Spinal cord (tissue), 10 donors: Measurements from ENCODE around the gene MIDN. TPM values are rescaled to one million over a fixed set of nuclear protein-coding genes. Genes with fewer than 3 reads are reported as not detected.

Source experiments
- DNase-seq, 6 donors: peaks; one replicate each; pipeline versions ENCODE4 v3.0.0 to v3.0.0-alpha.2; 2013 to 2015; ENCODE audit warnings: low spot score in 6 of 6, low read depth in 4 of 6
- H3K27ac ChIP-seq: one replicate; pipeline ENCODE4 v1.5.1; 2013; ENCODE audit warnings: low read depth, low read length, control low read depth
- H3K27me3 ChIP-seq: one replicate; pipeline ENCODE4 v1.6.1; 2013; ENCODE audit warnings: low read length; ENCODE audit not compliant: control insufficient read depth, insufficient read depth
- H3K36me3 ChIP-seq: one replicate; pipeline ENCODE4 v1.6.1; 2013; ENCODE audit warnings: low read length; ENCODE audit not compliant: control insufficient read depth, insufficient read depth
- H3K4me1 ChIP-seq: one replicate; pipeline ENCODE4 v1.6.1; 2013; ENCODE audit warnings: low read length; ENCODE audit not compliant: control insufficient read depth, insufficient read depth
- H3K4me3 ChIP-seq: one replicate; pipeline ENCODE4 v1.5.1; 2013; ENCODE audit warnings: low read depth, low read length, control low read depth
- H3K9me3 ChIP-seq: one replicate; pipeline ENCODE4 v1.6.1; 2013; ENCODE audit warnings: low read length; ENCODE audit not compliant: control insufficient read depth, insufficient read depth
- WGBS: methylation state at CpG from one replicate; pipeline ENCODE4 v1.1.5; 2013; ENCODE audit warnings: missing lambda C conversion rate; ENCODE audit not compliant: insufficient coverage; 5-methylcytosine and 5-hydroxymethylcytosine counted together
- polyA plus RNA-seq, 2 donors: library from polyadenylated mRNA; unstranded; fragments of 120-200 nt; gene quantifications; one replicate each; pipeline ENCODE4 v1.2.1, GENCODE V29; 2013; ENCODE audit not compliant: insufficient read length in 2 of 2
- total RNA-seq, 2 donors: library from RNA; depleted of rRNA in 1 of 2; stranded (reverse); fragments of 120-200 nt in 1 of 2; fragments of >200 nt in 1 of 2; gene quantifications; one replicate each; pipeline versions ENCODE4 v1.2.3 to v1.2.4, GENCODE V29; 2013 to 2014
- donor health status: healthy.

MIDN gene
- total and polyA plus RNA-seq, 4 donors = 13.3 to 97.1 (median 54.6) TPM

- Histone ChIP-seq H3K4me3 (peak overlapping the region; percentile 88), H3K9me3 (no peaks in the 10 kb centered on the region), H3K36me3 (peaks cover 60% of the 10 kb centered on the region), H3K27me3 (no peaks in the 10 kb centered on the region), H3K27ac (peak overlapping the region; percentile 88), H3K4me1 (peaks cover 91% of the 10 kb centered on the region)
- 29% methylated on average over 5 of the region's 8 CpGs for WGBS
- no peak for DNase-seq
Observed at GRCh38 chr19:1270213-1270853, 21.9 kb downstream of the MIDN start.

GRCh38 chr19:1270854-1271527 lies 22.6 kb downstream of the MIDN start:
- H3K36me3 ChIP-seq = peaks cover 58% of the 10 kb centered on the region
- H3K27me3 ChIP-seq = no peaks in the 10 kb centered on the region
- DNase-seq = no peak
- peaks cover 89% of the 10 kb centered on the region for H3K4me1 ChIP-seq
- peak overlapping the region; percentile 88 for H3K4me3 ChIP-seq
- WGBS = 75% methylated on average over 25 of the region's 26 CpGs
- peak overlapping the region; percentile 88 for H3K27ac ChIP-seq
- no peaks in the 10 kb centered on the region for H3K9me3 ChIP-seq

GRCh38 chr19:1271528-1272422 lies 23.4 kb downstream of the MIDN start:
- Histone ChIP-seq H3K4me1 (peaks cover 90% of the 10 kb centered on the region), H3K9me3 (no peaks in the 10 kb centered on the region), H3K36me3 (peaks cover 62% of the 10 kb centered on the region), H3K27me3 (no peaks in the 10 kb centered on the region), H3K27ac (no peak overlapping the region), H3K4me3 (no peak overlapping the region)
- DNase-seq = no peak
- WGBS = 79% methylated on average over 33 of the region's 37 CpGs

DNA sequence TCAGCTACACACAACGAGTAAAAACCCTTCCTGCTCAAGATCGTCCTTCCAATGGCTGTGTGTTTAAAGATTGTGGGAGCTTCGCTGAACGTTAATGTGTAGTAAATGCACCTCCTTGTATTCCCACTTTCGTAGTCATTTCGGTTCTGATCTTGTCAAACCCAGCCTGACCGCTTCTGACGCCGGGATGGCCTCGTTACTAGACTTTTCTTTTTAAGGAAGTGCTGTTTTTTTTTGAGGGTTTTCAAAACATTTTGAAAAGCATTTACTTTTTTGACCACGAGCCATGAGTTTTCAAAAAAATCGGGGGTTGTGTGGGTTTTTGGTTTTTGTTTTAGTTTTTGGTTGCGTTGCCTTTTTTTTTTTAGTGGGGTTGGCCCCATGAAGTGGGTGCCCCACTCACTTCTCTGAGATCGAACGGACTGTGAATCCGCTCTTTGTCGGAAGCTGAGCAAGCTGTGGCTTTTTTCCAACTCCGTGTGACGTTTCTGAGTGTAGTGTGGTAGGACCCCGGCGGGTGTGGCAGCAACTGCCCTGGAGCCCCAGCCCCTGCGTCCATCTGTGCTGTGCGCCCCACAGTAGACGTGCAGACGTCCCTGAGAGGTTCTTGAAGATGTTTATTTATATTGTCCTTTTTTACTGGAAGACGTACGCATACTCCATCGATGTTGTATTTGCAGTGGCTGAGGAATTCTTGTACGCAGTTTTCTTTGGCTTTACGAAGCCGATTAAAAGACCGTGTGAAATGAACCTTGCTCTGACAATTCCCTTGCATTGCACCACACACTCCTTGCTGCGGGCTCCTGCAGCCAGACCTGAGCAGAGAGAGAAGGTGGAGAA lies 24.3 kb downstream of the MIDN start:
- peaks cover 86% of the 10 kb centered on the region for H3K4me1 ChIP-seq
- H3K27me3 ChIP-seq = no peaks in the 10 kb centered on the region
- peaks cover 71% of the 10 kb centered on the region for H3K36me3 ChIP-seq
- no peak overlapping the region for H3K27ac ChIP-seq
- no peak overlapping the region for H3K4me3 ChIP-seq
- no peak for DNase-seq
- WGBS = 66% methylated on average over 23 of the region's 33 CpGs
- H3K9me3 ChIP-seq = no peaks in the 10 kb centered on the region

- no peaks in the 10 kb centered on the region for H3K9me3 ChIP-seq
- H3K4me1 ChIP-seq = peaks cover 78% of the 10 kb centered on the region
- H3K27ac ChIP-seq = no peak overlapping the region
- DNase-seq = no peak
- WGBS = 88% methylated on average over 23 of the region's 25 CpGs
- peaks cover 77% of the 10 kb centered on the region for H3K36me3 ChIP-seq
- no peaks in the 10 kb centered on the region for H3K27me3 ChIP-seq
- H3K4me3 ChIP-seq = no peak overlapping the region
Observed at GRCh38 chr19:1273263-1274041, 25.1 kb downstream of the MIDN start.

DNA sequence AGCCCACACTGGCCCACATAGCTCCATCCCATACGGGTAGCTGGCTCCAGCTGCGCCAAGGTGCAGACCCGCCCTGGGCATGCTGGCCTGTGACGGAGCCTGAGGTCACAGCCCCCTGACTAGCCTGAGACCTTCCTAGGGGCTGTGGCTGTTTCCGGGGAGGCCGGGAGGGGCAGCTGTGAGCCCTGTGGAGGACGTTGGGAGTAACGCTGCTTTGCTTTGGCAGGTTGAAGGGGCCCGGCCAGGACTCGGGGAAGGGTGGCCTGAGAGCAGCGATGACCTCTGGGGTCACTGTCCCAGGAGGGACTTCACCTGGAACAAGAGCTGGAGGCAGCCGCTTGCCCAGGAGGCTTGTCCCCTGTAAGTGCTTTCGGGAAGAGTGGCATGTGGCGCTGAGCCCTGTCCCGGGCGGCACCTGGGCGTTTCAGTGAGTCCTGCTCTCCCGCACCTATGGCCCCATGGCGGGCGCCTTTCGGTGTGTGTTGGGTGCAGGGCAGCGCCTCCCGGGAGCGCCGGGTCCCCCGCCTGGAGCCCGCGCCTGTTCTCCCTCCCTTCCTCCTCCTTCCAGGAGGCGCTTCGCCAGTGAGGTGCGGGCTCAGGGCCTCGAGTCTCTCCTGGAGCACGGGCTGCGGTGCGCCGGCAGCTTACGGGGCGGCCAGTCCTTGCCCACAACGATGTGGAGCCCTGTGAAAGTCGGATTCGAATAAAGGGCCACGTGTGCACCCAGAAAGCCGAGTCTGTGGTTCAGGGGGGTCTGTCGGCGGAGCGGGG lies 25.9 kb downstream of the MIDN start:
- 75% methylated on average over 37 of the region's 46 CpGs for WGBS
- H3K4me3 ChIP-seq = no peak overlapping the region
- H3K4me1 ChIP-seq = peaks cover 74% of the 10 kb centered on the region
- H3K27ac ChIP-seq = peak overlapping the region; percentile 61
- no peak for DNase-seq
- H3K36me3 ChIP-seq = peaks cover 84% of the 10 kb centered on the region
- no peaks in the 10 kb centered on the region for H3K9me3 ChIP-seq
- no peaks in the 10 kb centered on the region for H3K27me3 ChIP-seq

- Histone ChIP-seq H3K9me3 (no peaks in the 10 kb centered on the region), H3K27ac (peak overlapping the region; percentile 61), H3K36me3 (peaks cover 90% of the 10 kb centered on the region), H3K4me3 (no peak overlapping the region), H3K4me1 (peaks cover 77% of the 10 kb centered on the region), H3K27me3 (no peaks in the 10 kb centered on the region)
- 16% methylated on average over 44 of the region's 44 CpGs for WGBS
- DNase-seq = no peak
Observed at GRCh38 chr19:1274852-1275259, 26.5 kb downstream of the MIDN start.

- under 1% methylated on average over 87 of the region's 98 CpGs for WGBS
- Histone ChIP-seq H3K27me3 (no peaks in the 10 kb centered on the region), H3K36me3 (peaks cover 90% of the 10 kb centered on the region), H3K4me1 (peaks cover 76% of the 10 kb centered on the region), H3K9me3 (no peaks in the 10 kb centered on the region), H3K27ac (peak within 1 kb of the TSS; percentile 93), H3K4me3 (peak within 1 kb of the TSS; percentile 68)
- peak; percentile 82 to 98 (median 91) for DNase-seq
Observed at GRCh38 chr19:1275260-1275975, 27.0 kb downstream of the MIDN start, which contains the start of gene FAM174C. Gene FAM174C, plus strand, starts transcription at chr19:1275530. Its CDS starts 20 bp downstream, at chr19:1275550.
